Pancreas (tissue), 10 donors: ENCODE measurements around the gene GPR108. TPM values are rescaled to one million over a fixed set of nuclear protein-coding genes. Genes with fewer than 3 reads are reported as not detected.
A peak's percentile ranks its signal among the peaks of the same experiment; 100 is the strongest.

Source experiments
- ATAC-seq, 4 donors: fragments of 200-7000 bp; cut with Tn5 transposase; one replicate each; pipeline versions ENCODE4 v1.8.0 to v1.9.1; 2020; ENCODE audit warnings: mild to moderate bottlenecking in 4 of 4, moderate library complexity in 4 of 4
- DNase-seq, 6 donors: peaks; one replicate each; pipeline ENCODE4 v3.0.0-alpha.2; 2020
- FAIRE-seq: peaks from 2 replicates; lab custom pipeline; 2012; peaks lifted over from hg19 to GRCh38; lab: Jason Lieb, UNC
- H3K27ac ChIP-seq, 4 donors: fragments of 200-600 bp; sonication (generic); 1 replicate in 3 of 4; 2 replicates in 1 of 4; pipeline versions ENCODE4 v1.5.0 to v1.8.0; 2020
- H3K27me3 ChIP-seq, 4 donors: fragments of 200-600 bp; one replicate each; pipeline ENCODE4 v1.8.0; 2021
- H3K36me3 ChIP-seq, 3 donors: fragments of 200-600 bp; sonication (generic) in 1 of 3; one replicate each; pipeline versions ENCODE4 v1.5.0 to v1.8.0; 2020 to 2021
- H3K4me1 ChIP-seq, 3 donors: fragments of 200-600 bp; one replicate each; pipeline ENCODE4 v1.8.0; 2021
- H3K4me3 ChIP-seq, 4 donors: fragments of 200-600 bp; sonication (generic) in 2 of 4; one replicate each; pipeline versions ENCODE4 v1.5.0 to v1.8.0; 2020 to 2021
- H3K9me3 ChIP-seq, 4 donors: fragments of 200-600 bp; one replicate each; pipeline ENCODE4 v1.8.0; 2021
- CTCF ChIP-seq, 4 donors: fragments of 200-600 bp; sonication (generic) in 3 of 4; IDR thresholded peaks; one replicate each; pipeline versions ENCODE4 v1.5.0 to v1.8.0; 2021; ENCODE audit warnings: antibody characterized with exemption in 4 of 4
- WGBS, 2 donors: extraction: QIAGEN DNeasy Blood & Tissue Kit; methylation state at CpG; one replicate each; pipeline ENCODE4 v1.1.7; 2013; 5-methylcytosine and 5-hydroxymethylcytosine counted together
- intact Hi-C, 3 donors: fragments of 100-400 bp; cut with DNase I; formaldehyde crosslinking; loops; one replicate each; pipeline versions ENCODE4 v1.11.1 to v1.14.2; 2022
- polyA plus RNA-seq, 2 donors: library from polyadenylated mRNA; stranded (reverse); fragments of 200-250 nt; gene quantifications; one replicate each; pipeline ENCODE4 v1.2.3, GENCODE V29; 2013
- total RNA-seq, 6 donors: library from RNA; stranded (reverse); fragmentation: NEBNext Ultra II Directional in 4 of 6; extraction: Animal tissue kit (Norgen Biotek cat#: 25700) in 4 of 6; gene quantifications; one replicate each; pipeline versions ENCODE4 v1.2.1 to v1.2.4, GENCODE V29; 2021 to 2023
- donor health status: healthy with polysubstance abuse.
- donor health status: DM: no; HTN: no; CAD: no; lungs with moderate emphysema.
- donor health status: DM: no; HTN: no; CAD: no.
- donor health status: control.
- donor health status: control.
- donor health status: Bipolar disorder and iron deficiency.
- donor health status: DM: yes; HTN: yes; CAD: no.
- donor health status: DM: no; HTN: no; CAD: no.
- donor health status: DM: no; HTN: no; CAD: no.
- donor health status: DM: yes; HTN: yes; CAD: no.

The GPR108 gene
- total and polyA plus RNA-seq, 8 donors = 46.1 to 154 (median 54.0) TPM

DNA sequence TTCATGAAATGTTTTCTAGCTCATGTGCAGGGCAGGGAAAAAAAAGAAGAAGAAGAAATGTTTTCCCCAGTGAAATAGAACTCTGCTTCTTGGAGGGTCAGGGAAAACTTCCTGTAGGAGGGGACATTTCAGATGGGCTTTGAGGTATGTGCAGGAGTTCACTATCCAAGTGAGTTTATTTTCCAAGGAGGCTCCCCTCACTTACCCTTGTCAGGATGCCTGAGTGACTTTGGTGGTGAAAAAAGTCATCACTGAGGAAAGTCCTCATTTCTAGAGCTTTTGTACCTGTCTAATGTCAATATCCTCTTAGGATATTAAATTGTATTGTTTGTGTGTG, 16.3 kb downstream of the GPR108 start:
- Histone ChIP-seq H3K36me3 (no peaks in the 10 kb centered on the region), H3K4me3 (peak overlapping the region in 1 of 4 donors; percentile 52), H3K27me3 (no peaks in the 10 kb centered on the region), H3K4me1 (peaks cover 7 to 54% (median 38%) of the 10 kb centered on the region in 3 donors), H3K9me3 (no peaks in the 10 kb centered on the region), H3K27ac (peak overlapping the region in 3 of 4 donors; percentile 39 to 86 (median 82))
- intact Hi-C loops = no loop called here
- DNase-seq = no peak
- FAIRE-seq = no peak
- TF ChIP-seq CTCF (IDR thresholded peaks at IDR 0.05) = no peak
- ATAC-seq = no peak

- peak in 3 of 6 donors; percentile 65 to 86 (median 70) for DNase-seq
- no peaks in the 10 kb centered on the region for H3K36me3 ChIP-seq
- intact Hi-C loops = no loop called here
- H3K27me3 ChIP-seq = no peaks in the 10 kb centered on the region
- no peaks in the 10 kb centered on the region for H3K9me3 ChIP-seq
- WGBS, 2 donors = 68 to 70% methylated on average over 4 of the region's 4 CpGs
- peak within 1 kb of the TSS in 3 of 4 donors; percentile 1 to 52 (median 40) for H3K4me3 ChIP-seq
- TF ChIP-seq CTCF (IDR thresholded peaks at IDR 0.05) = no peak
- H3K27ac ChIP-seq = peak within 1 kb of the TSS in 3 of 4 donors; percentile 39 to 86 (median 82)
- FAIRE-seq = no peak
- H3K4me1 ChIP-seq = peaks cover 7 to 49% (median 33%) of the 10 kb centered on the region in 3 donors
- peak in 3 of 4 donors; percentile 59 to 70 (median 60) for ATAC-seq
These were observed 16.8 kb downstream of the GPR108 start, which contains the start of gene C3 for GRCh38 chr19:6720369-6721137. C3 (minus strand) TSS chr19:6720650; CDS start chr19:6720589, 61 bp downstream.

DNA sequence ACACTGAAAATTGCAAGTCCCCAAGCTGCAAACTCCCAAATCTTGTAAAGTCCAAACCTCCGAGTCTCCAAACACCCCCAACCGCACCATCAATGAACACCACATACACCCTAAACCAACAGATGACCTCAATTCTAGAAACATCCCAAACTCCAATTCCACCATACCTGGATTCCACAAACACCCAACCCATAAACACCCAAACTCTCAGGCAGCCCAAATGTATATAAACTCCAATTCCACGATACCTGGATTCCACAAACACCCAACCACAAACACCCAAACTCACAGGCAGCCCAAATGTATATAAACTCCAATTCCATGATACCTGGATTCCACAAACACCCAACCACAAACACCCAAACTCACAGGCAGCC, 17.4 kb downstream of the GPR108 start:
- Histone ChIP-seq H3K4me1 (peaks cover 7 to 43% (median 27%) of the 10 kb centered on the region in 3 donors), H3K27me3 (no peaks in the 10 kb centered on the region), H3K9me3 (no peaks in the 10 kb centered on the region), H3K27ac (peak overlapping the region in 2 of 4 donors; percentile 33 to 86), H3K36me3 (no peaks in the 10 kb centered on the region), H3K4me3 (peak overlapping the region in 2 of 4 donors; percentile 40 to 52)
- intact Hi-C loops = no loop called here
- no peak for DNase-seq
- ATAC-seq = no peak
- TF ChIP-seq CTCF (IDR thresholded peaks at IDR 0.05) = no peak
- WGBS, 2 donors = 88 to 90% methylated on average over 3 of the region's 3 CpGs
- FAIRE-seq = no peak

DNA sequence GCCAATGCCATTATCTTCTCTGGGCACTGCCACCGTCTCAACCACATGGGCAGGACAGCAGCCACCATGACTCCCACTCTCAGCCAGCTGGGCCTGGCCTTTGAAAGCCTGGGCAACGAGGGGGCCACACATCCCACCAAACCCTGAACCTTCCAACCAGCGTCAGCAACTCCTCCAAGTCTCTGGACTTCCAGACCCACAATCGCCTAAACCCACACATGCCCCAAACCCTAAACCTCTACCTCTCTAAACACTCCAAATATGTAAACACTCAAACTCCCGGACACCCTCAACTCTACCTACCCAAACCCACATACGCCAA, 17.9 kb downstream of the GPR108 start:
- H3K4me1 ChIP-seq = peaks cover 7 to 38% (median 22%) of the 10 kb centered on the region in 3 donors
- no peak for TF ChIP-seq CTCF (IDR thresholded peaks at IDR 0.05)
- ATAC-seq (peak in 2 of 4 donors; percentile 11 to 18), FAIRE-seq (no peak), DNase-seq (no peak)
- WGBS, 2 donors = 73 to 80% methylated on average over 6 of the region's 6 CpGs
- no peaks in the 10 kb centered on the region for H3K27me3 ChIP-seq
- H3K36me3 ChIP-seq = no peaks in the 10 kb centered on the region
- H3K27ac ChIP-seq = peak overlapping the region in 1 of 4 donors; percentile 86
- no peaks in the 10 kb centered on the region for H3K9me3 ChIP-seq
- peak overlapping the region in 3 of 4 donors; percentile 1 to 52 (median 40) for H3K4me3 ChIP-seq
- intact Hi-C loops = no loop called here
